HEK293 (cell line): ENCODE results near the gene KIF2C.

Experiments used
- CTCF ChIA-PET: fragments of 350-600 bp; formaldehyde crosslinking; extraction: SDS; loops from one replicate; lab custom pipeline; 2021; ENCODE audit warnings: antibody characterized with exemption; lab: Yijun Ruan, JAX
- POLR2A ChIA-PET: fragments of 300-600 bp; formaldehyde crosslinking; extraction: SDS; loops from one replicate; lab custom pipeline; 2020; ENCODE audit warnings: antibody characterized with exemption, inconsistent platforms; lab: Yijun Ruan, JAX
- H3K27ac ChIP-seq: fragments of 200-500 bp; sonication (Bioruptor generic); 2 replicates; pipeline ENCODE4 v1.5.1; 2014; ENCODE audit warnings: low read depth, low read length, control low read depth, inconsistent platforms; ENCODE audit errors: extremely low read depth
- H3K36me3 ChIP-seq, 2 experiments: fragments of 200-500 bp in 1 of 2; sonication (Bioruptor generic) in 1 of 2; 1 replicate in 1 of 2; 2 replicates in 1 of 2; pipeline ENCODE4 v1.5.1; 2014 to 2017; ENCODE audit warnings: inconsistent platforms in 2 of 2, low read length in 2 of 2; ENCODE audit not compliant: control insufficient read depth in 2 of 2, insufficient read depth in 1 of 2
- H3K4me1 ChIP-seq: fragments of 200-500 bp; sonication (Bioruptor generic); 2 replicates; pipeline ENCODE4 v1.5.1; 2014; ENCODE audit warnings: mild to moderate bottlenecking, low read length, inconsistent platforms; ENCODE audit not compliant: control insufficient read depth, insufficient read depth
- H3K4me3 ChIP-seq: 2 replicates; pipeline ENCODE4 v1.5.1; 2011; ENCODE audit warnings: low read depth, mild to moderate bottlenecking, control low read depth, low read length, moderate library complexity
- H3K9me3 ChIP-seq: fragments of 200-500 bp; sonication (Bioruptor generic); 2 replicates; pipeline ENCODE4 v1.5.1; 2014; ENCODE audit warnings: low read depth, low read length, inconsistent platforms; ENCODE audit not compliant: control insufficient read depth, insufficient read depth
- BCL11B ChIP-seq: fragments of 450-650 bp; formaldehyde crosslinking; IDR thresholded peaks from 2 replicates; pipeline ENCODE4 v1.5.1; 2016; ENCODE audit warnings: low read depth, missing biosample characterization, missing genetic modification characterization
- ELK4 ChIP-seq: IDR thresholded peaks from 2 replicates; pipeline ENCODE4 v1.6.1; 2011; ENCODE audit warnings: mild to moderate bottlenecking, low read depth, low read length, borderline replicate concordance
- GLIS2 ChIP-seq: fragments of 450-650 bp; formaldehyde crosslinking; IDR thresholded peaks from 2 replicates; pipeline ENCODE4 v1.5.1; 2016; ENCODE audit warnings: missing biosample characterization, missing genetic modification characterization
- ZBTB20 ChIP-seq: fragments of 450-650 bp; formaldehyde crosslinking; IDR thresholded peaks from 2 replicates; pipeline ENCODE4 v1.5.1; 2016; ENCODE audit warnings: missing biosample characterization, missing genetic modification characterization
- ZBTB26 ChIP-seq: fragments of 450-650 bp; formaldehyde crosslinking; optimal IDR thresholded peaks from 2 replicates; pipeline ENCODE3; 2016; ENCODE audit warnings: missing biosample characterization, mild to moderate bottlenecking, missing genetic modification characterization
- ZBTB7A ChIP-seq: fragments of 450-650 bp; formaldehyde crosslinking; IDR thresholded peaks from 2 replicates; pipeline ENCODE4 v1.5.1; 2016; ENCODE audit warnings: low read depth, missing biosample characterization, missing genetic modification characterization
- ZBTB8A ChIP-seq: fragments of 450-650 bp; formaldehyde crosslinking; IDR thresholded peaks from 2 replicates; pipeline ENCODE4 v1.5.1; 2016; ENCODE audit warnings: missing biosample characterization, missing genetic modification characterization
- ZIC2 ChIP-seq: fragments of 450-650 bp; formaldehyde crosslinking; IDR thresholded peaks from 2 replicates; pipeline ENCODE4 v1.5.1; 2016; ENCODE audit warnings: missing biosample characterization, missing genetic modification characterization
- ZNF138 ChIP-seq: fragments of 450-650 bp; formaldehyde crosslinking; IDR thresholded peaks from 2 replicates; pipeline ENCODE4 v1.5.1; 2016; ENCODE audit warnings: missing biosample characterization, missing genetic modification characterization, borderline replicate concordance
- ZNF146 ChIP-seq: fragments of 450-650 bp; formaldehyde crosslinking; IDR thresholded peaks from 2 replicates; pipeline ENCODE4 v1.5.1; 2016; ENCODE audit warnings: missing biosample characterization, missing genetic modification characterization
- ZNF19 ChIP-seq: fragments of 450-650 bp; formaldehyde crosslinking; IDR thresholded peaks from 2 replicates; pipeline ENCODE4; 2016; ENCODE audit warnings: missing biosample characterization, missing genetic modification characterization, low read depth
- ZNF239 ChIP-seq: fragments of 450-650 bp; formaldehyde crosslinking; IDR thresholded peaks from 2 replicates; pipeline ENCODE4 v1.5.1; 2016; ENCODE audit warnings: missing biosample characterization, missing genetic modification characterization
- ZNF274 ChIP-seq, 2 experiments: fragments of 200-500 bp in 1 of 2; fragments of 450-650 bp in 1 of 2; sonication (Bioruptor generic) in 1 of 2; formaldehyde crosslinking in 1 of 2; IDR thresholded peaks; 2 replicates each; pipeline versions ENCODE4 v1.5.1 to v1.6.1; 2014 to 2016; ENCODE audit warnings: borderline replicate concordance in 1 of 2, inconsistent platforms in 1 of 2, low read length in 1 of 2, missing biosample characterization in 1 of 2, missing genetic modification characterization in 1 of 2
- ZNF324 ChIP-seq: fragments of 450-650 bp; formaldehyde crosslinking; IDR thresholded peaks from 2 replicates; pipeline ENCODE4 v1.5.1; 2016; ENCODE audit warnings: missing biosample characterization, missing genetic modification characterization
- ZNF335 ChIP-seq: fragments of 450-650 bp; formaldehyde crosslinking; conservative IDR thresholded peaks from 2 replicates; pipeline ENCODE4 v1.5.1; 2016; ENCODE audit warnings: missing biosample characterization, missing genetic modification characterization
- ZNF354C ChIP-seq: fragments of 450-650 bp; formaldehyde crosslinking; IDR thresholded peaks from 2 replicates; pipeline ENCODE4 v1.5.1; 2016; ENCODE audit warnings: missing biosample characterization, missing genetic modification characterization, low read depth, borderline replicate concordance
- ZNF37A ChIP-seq: fragments of 450-650 bp; IDR thresholded peaks from 2 replicates; pipeline ENCODE4 v1.5.1; 2018; ENCODE audit warnings: missing biosample characterization, missing genetic modification characterization
- ZNF530 ChIP-seq: fragments of 450-650 bp; formaldehyde crosslinking; IDR thresholded peaks from 2 replicates; pipeline ENCODE4 v1.5.1; 2016; ENCODE audit warnings: low read depth, missing biosample characterization, missing genetic modification characterization
- ZNF548 ChIP-seq: fragments of 450-650 bp; formaldehyde crosslinking; IDR thresholded peaks from 2 replicates; pipeline ENCODE4 v1.5.1; 2016; ENCODE audit warnings: missing biosample characterization, missing genetic modification characterization
- ZNF560 ChIP-seq: fragments of 450-650 bp; formaldehyde crosslinking; IDR thresholded peaks from 2 replicates; pipeline ENCODE4 v1.5.1; 2017; ENCODE audit warnings: missing biosample characterization, missing genetic modification characterization, borderline replicate concordance
- ZNF645 ChIP-seq: fragments of 450-650 bp; formaldehyde crosslinking; IDR thresholded peaks from 2 replicates; pipeline ENCODE4; 2016; ENCODE audit warnings: missing biosample characterization, missing genetic modification characterization
- ZNF701 ChIP-seq: fragments of 450-650 bp; formaldehyde crosslinking; IDR thresholded peaks from 2 replicates; pipeline ENCODE4 v1.5.1; 2016; ENCODE audit warnings: missing biosample characterization, missing genetic modification characterization
- ZNF791 ChIP-seq: fragments of 450-650 bp; formaldehyde crosslinking; IDR thresholded peaks from 2 replicates; pipeline ENCODE4 v1.5.1; 2016; ENCODE audit warnings: missing biosample characterization, missing genetic modification characterization
- ZSCAN23 ChIP-seq: fragments of 450-650 bp; formaldehyde crosslinking; IDR thresholded peaks from 2 replicates; pipeline ENCODE4 v1.5.1; 2016; ENCODE audit warnings: missing biosample characterization, missing genetic modification characterization
- TF ChIP-seq, protein P1 (sequence below): fragments of 450-650 bp; formaldehyde crosslinking; IDR thresholded peaks from 2 replicates; pipeline ENCODE4 v1.5.1; 2016; ENCODE audit warnings: missing biosample characterization, missing genetic modification characterization

The KIF2C gene

GRCh38 chr1:44786138-44786840 lies 46.7 kb downstream of the KIF2C start (continued):
- no peak for TF ChIP-seq ZNF239 (tag by site-specific recombination)
- no peak for TF ChIP-seq ZNF274 (IDR thresholded peaks at IDR 0.05; ENCODE audit: low read length)
- no peak for TF ChIP-seq ZNF274 (tag by site-specific recombination; IDR thresholded peaks at IDR 0.05; ENCODE audit: borderline replicate concordance)
- TF ChIP-seq ZNF324 (tag by site-specific recombination) = peak; percentile 76; the same call in 1 of the 2 replicates
- TF ChIP-seq, protein P1, sequence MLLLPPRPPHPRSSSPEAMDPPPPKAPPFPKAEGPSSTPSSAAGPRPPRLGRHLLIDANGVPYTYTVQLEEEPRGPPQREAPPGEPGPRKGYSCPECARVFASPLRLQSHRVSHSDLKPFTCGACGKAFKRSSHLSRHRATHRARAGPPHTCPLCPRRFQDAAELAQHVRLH (tag by site-specific recombination) = no peak
- TF ChIP-seq ZNF138 (tag by site-specific recombination) = no peak
- TF ChIP-seq ZIC2 (tag by site-specific recombination) = peak; percentile 100
- TF ChIP-seq ZNF530 (tag by site-specific recombination) = no peak
- TF ChIP-seq, all 188 proteins: peak for 59

- Histone ChIP-seq H3K27ac (no peak overlapping the region), H3K4me1 (0 out of 2 replicates have a peak, but pooled peaks cover 2% of the 10 kb centered on the region), H3K4me3 (no peak overlapping the region), H3K9me3 (no peaks in the 10 kb centered on the region), H3K36me3 (peaks cover 0 to 3% of the 10 kb centered on the region in 2 experiments; a peak in 1 of 3 replicates)
- ChIA-PET POLR2A (interaction anchor here (0.6 to 5.6 kb wide), 8 partner anchors 10 to 517 kb away, joined by 3 to 41 read pairs (median 4); partner anchors contain the start of genes BTBD19, HECTD3, PLK3 and RPS8), CTCF (interaction anchor here (0.7 to 2.3 kb wide), 7 partner anchors 9 to 703 kb away, joined by 3 to 11 read pairs (median 5); partner anchors contain the start of gene RPS8)
- TF ChIP-seq ZBTB8A (tag by site-specific recombination) (no peak), ZNF37A (no peak), ZBTB26 (no peak), ZNF19 (tag by site-specific recombination) (no peak), ZNF138 (tag by site-specific recombination) (no peak), GLIS2 (tag by site-specific recombination) (no peak), ZNF701 (tag by site-specific recombination) (no peak), ZNF548 (no peak), ZNF354C (no peak), ZNF146 (tag by site-specific recombination) (no peak), ZBTB7A (tag by site-specific recombination) (no peak), ELK4 (no peak), ZBTB20 (no peak), ZNF560 (tag by site-specific recombination) (no peak), ZSCAN23 (tag by site-specific recombination) (no peak), ZNF645 (tag by site-specific recombination) (no peak), BCL11B (tag by site-specific recombination) (no peak), ZNF791 (tag by site-specific recombination) (no peak), ZNF335 (no peak)
Measured at GRCh38 chr1:44786841-44787426, 47.3 kb downstream of the KIF2C start.
